Measurements from ENCODE around the gene CRK.

CRK gene

GRCh38 chr17:1486802-1487695, 31.0 kb upstream of the CRK start:
- in situ Hi-C loops (cut with HindIII; ENCODE audit: low sequenced_read_pairs): no loop called here

DNA sequence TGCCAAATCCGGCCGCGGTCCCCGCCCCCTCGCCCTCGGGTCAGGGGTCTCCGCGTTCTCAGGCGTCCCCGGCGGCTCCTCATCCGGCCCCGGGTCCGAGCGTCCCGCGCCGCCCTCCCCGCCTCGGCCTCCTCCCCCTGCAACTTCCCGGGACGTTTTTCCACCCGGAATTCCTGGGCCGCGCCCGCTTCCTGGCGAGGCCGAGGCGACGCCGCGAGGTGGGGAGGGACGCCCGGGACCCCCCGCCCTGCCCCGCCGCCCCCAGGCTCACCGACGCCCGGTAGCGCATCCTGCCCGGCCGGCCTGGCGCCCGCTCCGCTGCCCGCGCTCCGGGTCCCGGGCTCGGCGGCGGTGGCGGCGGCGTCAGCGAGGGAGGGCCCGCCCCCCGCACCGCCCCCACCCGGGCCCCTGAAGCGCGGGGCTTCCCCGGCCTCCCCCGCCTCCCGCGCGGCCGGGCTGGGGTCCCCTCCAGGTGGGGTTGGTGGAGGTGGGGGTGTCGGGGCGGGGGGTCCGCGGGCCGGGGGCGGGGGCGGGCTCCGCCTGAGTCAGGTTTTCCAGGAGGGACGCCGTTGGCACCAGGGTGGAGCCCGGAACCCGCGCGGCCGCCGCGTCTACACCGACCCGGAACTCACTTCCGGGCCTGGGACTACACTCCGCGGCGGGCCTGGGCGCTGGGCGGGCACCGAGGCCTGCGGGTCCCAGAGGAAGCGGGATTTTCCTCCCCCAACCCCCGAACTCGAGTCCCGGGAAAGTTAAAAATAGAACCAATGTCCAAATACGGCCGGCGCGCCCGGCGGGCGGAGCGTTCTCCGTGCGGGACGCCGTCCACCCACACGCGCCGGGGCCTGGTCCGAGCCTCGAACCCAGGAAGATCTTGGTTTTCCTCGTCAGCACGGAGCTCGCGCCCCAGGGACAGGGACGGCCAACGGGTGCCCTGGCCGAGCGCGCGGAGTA, 29.7 kb upstream of the CRK start:
- in situ Hi-C loops (cut with HindIII; ENCODE audit: low sequenced_read_pairs): no loop called here

- in situ Hi-C loops (cut with HindIII; ENCODE audit: low sequenced_read_pairs): no loop called here
Observed at GRCh38 chr17:1484676-1485422, 28.8 kb upstream of the CRK start.

DNA sequence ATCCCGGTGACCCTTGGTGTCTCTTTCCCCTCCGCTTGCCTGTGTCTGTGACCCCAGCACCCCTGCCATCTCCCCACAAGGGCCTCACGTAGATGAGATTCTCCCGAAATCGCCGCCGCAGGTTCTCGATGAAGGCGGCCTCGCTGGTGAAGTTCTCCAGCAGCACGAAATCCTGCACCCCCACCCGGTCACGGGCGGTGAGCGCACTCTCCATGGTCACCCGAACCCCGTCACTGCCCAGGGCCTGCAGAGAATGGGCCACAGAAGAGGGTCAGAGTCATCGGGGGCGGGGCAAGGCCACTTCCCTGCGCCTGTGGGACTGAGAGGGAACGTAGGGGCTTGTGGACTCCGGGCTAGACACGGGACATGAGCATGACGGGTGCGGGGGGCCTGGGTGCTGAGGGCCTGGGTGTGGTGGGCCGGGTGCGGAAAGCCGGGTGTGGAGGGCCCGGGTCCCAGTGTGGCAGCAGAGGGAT, 28.1 kb upstream of the CRK start:
- in situ Hi-C loops (cut with HindIII; ENCODE audit: low sequenced_read_pairs): no loop called here

DNA sequence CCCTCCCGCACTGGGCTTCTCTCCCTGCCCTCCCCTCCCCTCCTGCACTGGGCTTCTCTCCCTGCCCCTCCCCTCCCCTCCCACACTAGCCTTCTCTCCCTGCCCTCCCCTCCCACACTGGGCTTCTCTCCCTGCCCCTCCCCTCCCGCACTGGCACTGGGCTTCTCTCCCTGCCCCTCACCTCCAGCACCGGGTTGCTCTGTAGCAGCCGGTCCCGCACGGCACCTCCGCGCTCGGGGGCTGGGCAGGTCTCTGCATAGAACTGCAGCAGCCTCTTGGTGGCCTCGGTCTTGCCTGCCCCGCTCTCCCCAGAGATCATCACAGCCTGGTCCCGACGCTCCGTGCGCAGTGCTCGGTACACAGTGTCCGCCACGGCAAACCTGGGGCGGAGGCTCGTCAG, 26.6 kb upstream of the CRK start:
- in situ Hi-C loops (cut with HindIII; ENCODE audit: low sequenced_read_pairs): no loop called here

GRCh38 chr17:1481736-1482135, 25.7 kb upstream of the CRK start:
- in situ Hi-C loops (cut with HindIII; ENCODE audit: low sequenced_read_pairs): no loop called here

DNA sequence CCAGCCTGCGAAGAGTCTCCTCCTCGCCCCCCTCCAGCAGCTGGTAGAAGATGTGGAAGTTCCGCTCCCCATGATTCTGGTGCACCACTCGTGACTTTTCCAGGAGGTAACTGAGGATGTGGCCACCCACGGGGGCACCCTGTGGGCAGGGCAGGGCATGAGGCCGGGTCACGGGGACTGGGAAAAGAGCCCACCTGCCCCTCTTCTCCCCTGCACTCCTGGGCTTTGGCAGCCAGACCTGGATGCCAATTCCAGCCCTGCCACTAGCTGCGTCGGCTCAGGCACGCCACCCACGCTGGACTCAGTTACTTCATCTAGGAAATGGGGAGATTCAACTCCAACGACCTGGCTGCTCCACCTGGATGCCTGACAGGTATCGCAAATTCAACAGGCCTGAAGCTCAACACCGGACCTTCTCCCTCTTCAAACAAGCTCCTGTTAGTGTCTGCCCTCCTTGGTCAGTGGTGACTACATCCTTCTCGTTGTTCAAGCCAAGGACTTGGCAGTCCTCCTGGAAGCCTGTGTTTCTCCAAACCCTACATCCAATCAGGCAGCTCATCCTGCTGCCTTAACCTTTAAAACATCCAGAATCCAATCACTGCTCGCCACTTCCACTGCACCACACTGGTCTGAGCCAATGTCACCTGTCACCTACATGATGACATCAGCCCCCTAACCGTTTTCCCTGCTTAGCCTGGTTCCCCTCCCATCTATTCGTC, 24.9 kb upstream of the CRK start:
- in situ Hi-C loops (cut with HindIII; ENCODE audit: low sequenced_read_pairs): no loop called here

- in situ Hi-C loops (cut with HindIII; ENCODE audit: low sequenced_read_pairs): no loop called here
Observed at GRCh38 chr17:1478418-1478817, 22.4 kb upstream of the CRK start.

DNA sequence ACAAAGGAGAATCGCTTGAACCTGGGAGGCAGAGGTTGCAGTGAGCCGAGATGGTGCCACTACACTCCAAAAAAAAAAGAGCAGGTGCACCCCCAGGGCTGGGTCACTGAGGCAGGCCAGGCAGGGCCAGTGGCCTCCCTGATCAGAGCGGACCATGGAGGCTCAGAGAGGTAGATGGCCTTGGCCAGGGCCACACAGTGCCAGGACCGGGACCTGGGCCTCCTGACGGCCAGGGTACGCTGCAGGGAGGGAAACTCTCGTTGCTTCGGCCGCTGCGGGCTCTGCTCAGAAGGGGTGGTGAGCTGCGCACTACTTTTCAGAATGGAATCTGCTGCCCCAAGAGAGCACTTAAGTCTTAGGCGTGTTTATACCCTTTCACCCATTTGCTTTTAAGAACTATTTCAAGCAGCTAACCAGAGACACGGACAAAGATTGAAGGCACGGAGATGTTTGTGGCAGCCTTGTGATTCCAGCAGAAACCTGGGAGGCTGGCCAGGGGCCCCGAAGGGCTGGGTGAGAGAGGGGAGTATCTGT, 19.4 kb upstream of the CRK start:
- in situ Hi-C loops (cut with HindIII; ENCODE audit: low sequenced_read_pairs): no loop called here

DNA sequence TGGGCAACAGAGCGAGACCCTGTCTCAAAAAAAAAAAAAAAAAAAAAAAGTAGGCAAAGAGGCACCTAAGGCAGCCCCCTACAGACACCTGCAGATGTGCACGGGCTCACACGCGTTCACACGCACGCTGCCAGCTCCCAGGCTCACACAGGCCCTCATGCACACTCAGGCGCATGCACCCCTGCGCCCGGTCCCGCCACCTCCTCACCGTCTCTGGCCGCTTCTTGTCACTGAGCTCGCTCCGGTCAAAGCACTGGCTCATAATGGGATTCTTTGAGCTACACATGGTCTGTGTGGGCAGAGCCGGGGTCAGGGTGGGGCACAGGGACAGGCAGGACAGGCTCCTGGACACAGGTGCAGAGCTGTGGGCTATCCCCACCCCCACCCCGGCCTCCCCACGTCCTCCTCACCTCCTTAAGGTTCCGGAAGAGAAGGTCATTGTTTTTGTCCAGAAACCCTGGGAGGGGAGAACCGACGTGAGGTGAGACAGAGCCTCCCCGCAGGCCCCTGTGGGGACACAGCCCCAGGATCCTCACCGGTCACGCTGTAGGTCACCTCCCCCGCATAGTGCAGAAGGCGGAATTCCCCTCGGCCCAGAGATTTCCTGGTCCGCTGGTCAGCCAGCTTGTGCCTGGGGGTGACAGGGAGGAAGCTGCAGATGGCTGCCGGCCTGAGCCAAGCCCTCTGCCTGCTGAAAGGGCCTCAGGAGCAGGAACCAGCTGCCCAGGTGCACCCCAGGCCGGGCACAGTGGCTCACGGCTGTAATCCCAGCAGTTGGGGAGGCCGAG, 18.6 kb upstream of the CRK start:
- in situ Hi-C loops (cut with HindIII; ENCODE audit: low sequenced_read_pairs): no loop called here

- in situ Hi-C loops (cut with HindIII; ENCODE audit: low sequenced_read_pairs): no loop called here
Observed at GRCh38 chr17:1473841-1474240, 17.8 kb upstream of the CRK start.

GRCh38 chr17:1473170-1473569, 17.1 kb upstream of the CRK start:
- in situ Hi-C loops (cut with HindIII; ENCODE audit: low sequenced_read_pairs): no loop called here

DNA sequence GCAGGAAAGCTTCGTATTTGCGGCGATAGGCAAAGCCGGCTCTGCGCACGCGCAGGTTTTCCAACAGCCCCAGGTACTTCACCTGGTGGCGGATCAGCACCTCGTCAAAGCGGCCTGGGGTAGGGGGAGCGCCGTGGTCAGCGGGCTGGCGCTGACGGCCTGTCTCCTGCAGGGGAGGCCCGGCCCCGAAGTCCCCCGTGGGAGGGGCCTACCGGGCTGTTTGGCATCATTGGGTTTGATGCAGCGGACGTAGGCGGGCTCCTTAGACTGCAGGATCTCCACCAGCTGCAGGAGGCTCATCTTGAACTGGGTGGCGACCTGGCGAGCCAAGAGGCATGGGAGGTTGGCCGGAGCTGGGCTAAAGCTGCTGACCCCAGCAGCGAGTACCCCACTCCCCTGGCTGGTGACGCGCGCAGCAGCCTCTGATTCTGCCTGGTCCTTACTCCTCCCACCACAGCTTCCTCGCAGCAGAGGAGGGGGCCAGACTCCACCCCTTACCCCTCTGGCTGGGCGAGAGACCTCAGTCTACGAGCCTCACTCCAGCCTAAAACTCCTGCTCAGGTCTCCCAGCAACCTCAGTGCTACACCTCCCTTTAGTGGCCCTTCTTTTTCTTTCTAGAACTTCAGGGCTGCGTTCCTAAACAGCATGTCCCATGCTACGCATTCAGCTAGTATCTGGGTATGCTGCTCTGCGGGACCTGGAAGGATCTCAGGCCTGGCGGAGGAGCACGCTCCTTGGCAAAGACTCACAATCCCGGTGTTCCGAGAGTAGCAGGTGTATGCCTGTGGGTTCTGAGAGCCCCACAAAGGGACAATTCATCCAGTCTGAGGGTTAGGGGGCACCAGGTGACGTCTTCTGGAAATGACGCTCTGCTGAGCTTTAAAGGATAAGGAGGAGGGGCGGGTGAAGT, 16.1 kb upstream of the CRK start:
- in situ Hi-C loops (cut with HindIII; ENCODE audit: low sequenced_read_pairs): no loop called here

GRCh38 chr17:1471490-1471889, 15.5 kb upstream of the CRK start:
- in situ Hi-C loops (cut with HindIII; ENCODE audit: low sequenced_read_pairs): no loop called here

- in situ Hi-C loops (cut with HindIII; ENCODE audit: low sequenced_read_pairs): no loop called here
Observed at GRCh38 chr17:1470755-1471462, 14.9 kb upstream of the CRK start.

- in situ Hi-C loops (cut with HindIII; ENCODE audit: low sequenced_read_pairs): no loop called here
Observed at GRCh38 chr17:1470071-1470754, 14.2 kb upstream of the CRK start.

GRCh38 chr17:1469231-1469852, 13.3 kb upstream of the CRK start:
- in situ Hi-C loops (cut with HindIII; ENCODE audit: low sequenced_read_pairs): no loop called here
